Tibial artery (tissue), 4 donors: ENCODE measurements around the gene MDFIC.

Experiments
- DNase-seq, 2 donors: peaks; one replicate each; pipeline ENCODE4 v3.0.0-alpha.2; 2019
- H3K27ac ChIP-seq, 2 donors: fragments of 200-600 bp; sonication (generic) in 1 of 2; 1 replicate in 1 of 2; 2 replicates in 1 of 2; pipeline ENCODE4 v1.5.1; 2018 to 2019; ENCODE audit warnings: mild to moderate bottlenecking in 1 of 2
- H3K27me3 ChIP-seq, 2 donors: fragments of 200-600 bp; sonication (generic) in 1 of 2; one replicate each; pipeline versions ENCODE4 v1.5.1 to v1.6.0; 2016 to 2019
- H3K36me3 ChIP-seq, 3 donors: fragments of 200-600 bp; sonication (generic) in 2 of 3; one replicate each; pipeline ENCODE4 v1.5.1; 2016 to 2019; ENCODE audit warnings: mild to moderate bottlenecking in 2 of 3
- H3K4me1 ChIP-seq, 4 donors: fragments of 200-600 bp; sonication (generic) in 2 of 4; 1 replicate in 3 of 4; 2 replicates in 1 of 4; pipeline ENCODE4 v1.5.1; 2016 to 2019
- H3K4me3 ChIP-seq, 2 donors: fragments of 200-600 bp; sonication (generic) in 1 of 2; 1 replicate in 1 of 2; 2 replicates in 1 of 2; pipeline ENCODE4 v1.5.1; 2018 to 2019; ENCODE audit warnings: mild to moderate bottlenecking in 2 of 2
- H3K9me3 ChIP-seq, 3 donors: fragments of 200-600 bp; sonication (generic) in 1 of 3; one replicate each; pipeline ENCODE4 v1.5.1; 2016 to 2019
- intact Hi-C: fragments of 100-400 bp; cut with DNase I; formaldehyde crosslinking; loops from one replicate; pipeline ENCODE4 v1.15.0; 2023; ENCODE audit warnings: low total_unique reads
- TF ChIP-seq, protein P1 (sequence below), 2 experiments: fragments of 200-600 bp in 1 of 2; fragments of 450-650 bp in 1 of 2; IDR thresholded peaks; one replicate each; pipeline ENCODE4 v1.5.1; 2017 to 2019; ENCODE audit warnings: antibody characterized with exemption in 2 of 2, mild to moderate bottlenecking in 1 of 2, moderate library complexity in 1 of 2

MDFIC gene

DNA sequence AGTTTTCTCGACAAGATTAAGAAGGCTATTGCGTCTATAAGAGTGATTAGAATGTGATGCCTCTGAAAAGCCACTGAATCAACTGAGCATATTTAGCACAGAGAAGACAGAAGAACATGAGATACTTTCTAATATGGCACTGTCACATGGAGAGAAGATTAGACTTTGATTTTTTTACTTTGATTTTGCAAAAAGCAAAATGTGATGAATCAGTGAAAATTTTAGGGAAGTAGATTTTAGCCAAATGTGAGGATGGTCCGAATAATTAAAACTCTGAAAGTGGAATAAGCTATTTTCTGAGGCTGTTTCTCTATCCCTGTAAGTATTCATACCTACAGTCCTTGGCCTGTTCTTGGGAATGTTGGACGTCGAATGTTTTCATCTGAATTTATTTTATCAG is 11.8 kb downstream of the MDFIC start:
- no peak for DNase-seq
- TF ChIP-seq, protein P1, sequence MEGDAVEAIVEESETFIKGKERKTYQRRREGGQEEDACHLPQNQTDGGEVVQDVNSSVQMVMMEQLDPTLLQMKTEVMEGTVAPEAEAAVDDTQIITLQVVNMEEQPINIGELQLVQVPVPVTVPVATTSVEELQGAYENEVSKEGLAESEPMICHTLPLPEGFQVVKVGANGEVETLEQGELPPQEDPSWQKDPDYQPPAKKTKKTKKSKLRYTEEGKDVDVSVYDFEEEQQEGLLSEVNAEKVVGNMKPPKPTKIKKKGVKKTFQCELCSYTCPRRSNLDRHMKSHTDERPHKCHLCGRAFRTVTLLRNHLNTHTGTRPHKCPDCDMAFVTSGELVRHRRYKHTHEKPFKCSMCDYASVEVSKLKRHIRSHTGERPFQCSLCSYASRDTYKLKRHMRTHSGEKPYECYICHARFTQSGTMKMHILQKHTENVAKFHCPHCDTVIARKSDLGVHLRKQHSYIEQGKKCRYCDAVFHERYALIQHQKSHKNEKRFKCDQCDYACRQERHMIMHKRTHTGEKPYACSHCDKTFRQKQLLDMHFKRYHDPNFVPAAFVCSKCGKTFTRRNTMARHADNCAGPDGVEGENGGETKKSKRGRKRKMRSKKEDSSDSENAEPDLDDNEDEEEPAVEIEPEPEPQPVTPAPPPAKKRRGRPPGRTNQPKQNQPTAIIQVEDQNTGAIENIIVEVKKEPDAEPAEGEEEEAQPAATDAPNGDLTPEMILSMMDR (IDR thresholded peaks at IDR 0.05) = no peak
- no peaks in the 10 kb centered on the region for H3K36me3 ChIP-seq
- H3K4me3 ChIP-seq = no peak overlapping the region
- H3K4me1 ChIP-seq = peaks cover 0 to 38% (median 6%) of the 10 kb centered on the region in 4 donors
- H3K9me3 ChIP-seq = no peaks in the 10 kb centered on the region
- intact Hi-C loops = no loop called here
- H3K27ac ChIP-seq = no peak overlapping the region
- H3K27me3 ChIP-seq = no peaks in the 10 kb centered on the region

DNA sequence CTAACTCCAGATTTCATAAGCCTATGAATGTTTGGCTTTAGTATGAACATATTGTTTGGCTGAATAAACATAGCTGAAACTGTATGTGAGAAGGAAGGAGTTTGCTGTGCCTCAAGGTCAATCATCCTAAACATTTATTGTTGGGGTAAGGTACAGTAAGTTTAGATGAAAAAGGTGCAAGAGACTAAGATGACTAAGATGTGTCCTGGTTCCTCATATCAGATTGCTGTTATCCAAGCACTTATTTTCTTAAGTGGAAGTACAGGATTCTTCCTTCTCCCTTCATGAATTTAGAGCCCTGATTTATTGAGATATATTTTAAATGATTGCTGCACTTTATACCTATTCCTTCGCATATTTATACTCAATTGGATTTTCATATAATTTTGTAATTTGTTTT is 12.2 kb downstream of the MDFIC start:
- DNase-seq = no peak
- Histone ChIP-seq H3K27me3 (no peaks in the 10 kb centered on the region), H3K4me3 (no peak overlapping the region), H3K9me3 (no peaks in the 10 kb centered on the region), H3K27ac (no peak overlapping the region), H3K4me1 (peaks cover 0 to 38% (median 6%) of the 10 kb centered on the region in 4 donors), H3K36me3 (no peaks in the 10 kb centered on the region)
- TF ChIP-seq, protein P1 (IDR thresholded peaks at IDR 0.05) = no peak
- intact Hi-C loops = no loop called here

DNA sequence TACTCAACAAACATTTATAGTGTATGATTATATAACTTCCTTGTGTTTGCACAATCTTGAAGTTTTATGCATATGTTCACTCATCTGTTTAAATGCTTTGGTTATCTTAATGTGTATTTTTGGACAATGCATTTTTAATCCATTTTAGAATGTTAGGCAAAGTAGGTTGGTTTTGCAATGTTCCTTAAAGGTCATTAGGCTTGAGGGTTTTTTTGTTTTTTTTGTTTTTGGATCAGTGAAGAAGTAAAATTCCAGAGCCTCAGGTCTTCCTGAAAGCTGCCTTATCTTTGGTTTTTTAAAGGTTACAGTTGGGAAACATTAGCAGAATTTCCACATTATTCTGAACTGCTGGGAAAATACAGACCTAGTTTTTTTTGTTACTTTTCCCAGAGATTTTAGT is 12.8 kb downstream of the MDFIC start:
- DNase-seq = no peak
- no peaks in the 10 kb centered on the region for H3K36me3 ChIP-seq
- H3K27ac ChIP-seq = no peak overlapping the region
- TF ChIP-seq, protein P1 (IDR thresholded peaks at IDR 0.05) = no peak
- H3K4me3 ChIP-seq = no peak overlapping the region
- H3K27me3 ChIP-seq = no peaks in the 10 kb centered on the region
- peaks cover 0 to 41% (median 6%) of the 10 kb centered on the region in 4 donors for H3K4me1 ChIP-seq
- intact Hi-C loops = no loop called here
- no peaks in the 10 kb centered on the region for H3K9me3 ChIP-seq

DNA sequence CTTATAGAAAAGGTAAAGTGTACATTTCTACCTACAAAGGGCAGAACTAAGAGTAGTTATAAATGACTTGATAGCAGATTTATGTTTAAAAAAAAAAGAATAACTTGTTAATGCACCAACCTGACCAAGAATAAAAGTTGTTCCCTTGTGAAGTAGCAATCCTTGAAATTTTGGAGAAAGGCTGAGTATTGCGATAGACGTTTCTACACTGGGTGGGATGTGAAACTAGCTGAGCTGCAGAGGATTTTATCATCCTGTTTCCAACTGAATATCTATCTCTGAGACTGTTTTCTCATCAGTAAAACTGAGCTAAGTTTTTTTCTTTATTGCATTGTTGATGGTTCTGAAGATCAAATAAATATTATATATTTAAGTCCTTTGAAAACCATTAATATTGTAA is 14.6 kb downstream of the MDFIC start:
- Histone ChIP-seq H3K36me3 (no peaks in the 10 kb centered on the region), H3K4me3 (no peak overlapping the region), H3K27ac (no peak overlapping the region), H3K27me3 (no peaks in the 10 kb centered on the region), H3K4me1 (peaks cover 0 to 26% (median 6%) of the 10 kb centered on the region in 4 donors), H3K9me3 (no peaks in the 10 kb centered on the region)
- no peak for DNase-seq
- intact Hi-C loops = no loop called here
- TF ChIP-seq, protein P1 (IDR thresholded peaks at IDR 0.05) = no peak

DNA sequence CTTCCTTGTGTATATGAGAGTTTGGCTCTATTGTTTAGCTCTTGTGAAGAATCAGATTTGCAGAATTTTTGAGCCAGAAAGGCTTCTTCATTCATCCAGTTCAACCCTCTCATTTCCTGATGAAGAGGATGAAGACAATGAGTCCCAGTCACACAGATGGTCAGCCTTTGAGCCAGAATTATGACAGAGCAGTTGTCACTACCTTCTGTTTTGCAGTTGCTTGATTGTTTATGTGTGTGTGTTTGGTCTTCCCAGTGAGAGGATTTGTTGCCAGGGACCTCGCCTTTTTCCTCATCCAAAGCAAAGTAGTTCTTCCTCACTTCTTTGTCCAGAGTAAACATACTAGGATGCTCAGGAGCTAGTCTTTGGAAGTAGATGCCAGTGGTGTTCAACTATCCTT is 15.6 kb downstream of the MDFIC start:
- H3K36me3 ChIP-seq = no peaks in the 10 kb centered on the region
- no peak overlapping the region for H3K27ac ChIP-seq
- H3K27me3 ChIP-seq = no peaks in the 10 kb centered on the region
- no peak for DNase-seq
- TF ChIP-seq, protein P1 (IDR thresholded peaks at IDR 0.05) = no peak
- H3K4me1 ChIP-seq = peaks cover 0 to 24% (median 6%) of the 10 kb centered on the region in 4 donors
- intact Hi-C loops = no loop called here
- no peak overlapping the region for H3K4me3 ChIP-seq
- H3K9me3 ChIP-seq = no peaks in the 10 kb centered on the region

DNA sequence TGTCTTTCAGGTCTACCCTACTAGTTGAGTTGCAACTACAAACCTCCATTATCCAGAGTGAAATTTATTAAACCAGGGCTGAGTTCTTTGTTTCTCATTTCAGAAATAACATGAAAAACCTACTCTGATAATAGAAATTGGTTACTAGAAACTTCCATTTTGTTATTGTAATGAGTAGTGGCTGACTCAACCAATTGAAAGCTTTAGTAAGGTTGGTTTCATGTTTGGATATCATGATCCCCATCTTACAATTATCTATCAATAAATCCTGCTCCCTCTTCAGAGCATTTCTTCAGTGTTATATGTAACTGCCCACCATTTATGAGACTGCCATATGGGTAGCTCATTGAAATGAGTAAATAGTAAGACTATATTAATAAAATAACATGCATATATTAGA is 16.9 kb downstream of the MDFIC start:
- Histone ChIP-seq H3K27ac (no peak overlapping the region), H3K27me3 (no peaks in the 10 kb centered on the region), H3K36me3 (no peaks in the 10 kb centered on the region), H3K4me1 (peaks cover 0 to 17% (median 5%) of the 10 kb centered on the region in 4 donors), H3K4me3 (no peak overlapping the region), H3K9me3 (no peaks in the 10 kb centered on the region)
- no peak for DNase-seq
- TF ChIP-seq, protein P1 (IDR thresholded peaks at IDR 0.05) = no peak
- intact Hi-C loops = no loop called here
